Activated B cell treated with CpG ODN at 0.5 μM for 24 hours (primary cell): ENCODE measurements around the gene CHN1. TPM values are rescaled to one million over a fixed set of nuclear protein-coding genes. Genes with fewer than 3 reads are reported as not detected.

Experiments used
- ATAC-seq: fragments of 200-7000 bp; cut with Tn5 transposase; one replicate; pipeline ENCODE4 v1.10.0; 2021; ENCODE audit warnings: low read depth, mild to moderate bottlenecking, moderate library complexity
- CTCF ChIA-PET: fragments of 350-600 bp; sonication (Branson Sonifier 250); formaldehyde crosslinking; loops from one replicate; lab custom pipeline; 2021; ENCODE audit warnings: antibody characterized with exemption; lab: Charles Lee
- POLR2A ChIA-PET: fragments of 350-600 bp; sonication (Branson Sonifier 250); formaldehyde crosslinking; loops from one replicate; lab custom pipeline; 2021; ENCODE audit warnings: antibody characterized with exemption; lab: Charles Lee
- DNase-seq: peaks from one replicate; pipeline ENCODE4 v3.0.0; 2022
- H3K27ac Mint-ChIP-seq: one replicate; pipeline ENCODE4 v1.8.0; 2020; ENCODE audit warnings: mixed read lengths
- H3K27me3 Mint-ChIP-seq: one replicate; pipeline ENCODE4 v1.8.0; 2021; ENCODE audit warnings: mixed read lengths
- H3K36me3 Mint-ChIP-seq: one replicate; pipeline ENCODE4 v1.8.0; 2021; ENCODE audit warnings: low read depth, mixed read lengths
- H3K4me1 Mint-ChIP-seq: one replicate; pipeline ENCODE4 v1.8.0; 2021; ENCODE audit warnings: mixed read lengths
- H3K4me3 Mint-ChIP-seq: one replicate; pipeline ENCODE4 v1.8.0; 2020; ENCODE audit warnings: mild to moderate bottlenecking, mixed read lengths
- H3K9me3 Mint-ChIP-seq: one replicate; pipeline ENCODE4 v1.8.0; 2020; ENCODE audit warnings: mixed read lengths
- intact Hi-C: fragments of 100-400 bp; cut with micrococcal nuclease; formaldehyde crosslinking; loops from one replicate; pipeline ENCODE4 v1.15.1; 2024
- total RNA-seq: library from RNA; stranded (reverse); gene quantifications from 2 replicates; pipeline ENCODE4 v1.2.3, GENCODE V29; 2022
- TF ChIP-seq, protein P1 (sequence below): fragments of 200-600 bp; IDR thresholded peaks from one replicate; pipeline ENCODE4 v1.8.0; 2022; ENCODE audit warnings: antibody characterized with exemption, mild to moderate bottlenecking

CHN1 gene
- total RNA-seq, 1 donor from 2014 or later, result 0.80 TPM

DNA sequence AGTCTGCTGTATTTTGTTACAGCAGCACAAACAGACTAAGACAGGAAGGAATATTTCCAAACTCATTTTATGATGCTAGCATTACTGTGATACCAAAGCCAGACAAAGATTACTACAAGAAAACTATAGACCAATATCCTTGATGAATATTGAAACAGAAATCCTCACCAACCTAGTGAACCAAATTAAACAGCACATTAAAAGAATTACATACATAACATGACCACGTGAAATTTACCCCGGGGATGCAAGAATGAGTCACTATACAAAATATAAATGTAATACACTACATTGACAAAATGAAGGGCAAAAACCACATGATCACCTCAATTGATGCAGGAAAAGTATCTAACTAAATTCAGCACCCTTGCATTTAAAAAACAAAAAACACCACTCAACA is 112.6 kb downstream of the CHN1 start:
- POLR2A ChIA-PET, result no interaction called here
- H3K27ac Mint-ChIP-seq, result no peak overlapping the region
- TF ChIP-seq, protein P1, sequence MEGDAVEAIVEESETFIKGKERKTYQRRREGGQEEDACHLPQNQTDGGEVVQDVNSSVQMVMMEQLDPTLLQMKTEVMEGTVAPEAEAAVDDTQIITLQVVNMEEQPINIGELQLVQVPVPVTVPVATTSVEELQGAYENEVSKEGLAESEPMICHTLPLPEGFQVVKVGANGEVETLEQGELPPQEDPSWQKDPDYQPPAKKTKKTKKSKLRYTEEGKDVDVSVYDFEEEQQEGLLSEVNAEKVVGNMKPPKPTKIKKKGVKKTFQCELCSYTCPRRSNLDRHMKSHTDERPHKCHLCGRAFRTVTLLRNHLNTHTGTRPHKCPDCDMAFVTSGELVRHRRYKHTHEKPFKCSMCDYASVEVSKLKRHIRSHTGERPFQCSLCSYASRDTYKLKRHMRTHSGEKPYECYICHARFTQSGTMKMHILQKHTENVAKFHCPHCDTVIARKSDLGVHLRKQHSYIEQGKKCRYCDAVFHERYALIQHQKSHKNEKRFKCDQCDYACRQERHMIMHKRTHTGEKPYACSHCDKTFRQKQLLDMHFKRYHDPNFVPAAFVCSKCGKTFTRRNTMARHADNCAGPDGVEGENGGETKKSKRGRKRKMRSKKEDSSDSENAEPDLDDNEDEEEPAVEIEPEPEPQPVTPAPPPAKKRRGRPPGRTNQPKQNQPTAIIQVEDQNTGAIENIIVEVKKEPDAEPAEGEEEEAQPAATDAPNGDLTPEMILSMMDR, result no peak
- H3K9me3 Mint-ChIP-seq, result no peaks in the 10 kb centered on the region
- CTCF ChIA-PET, result no interaction called here
- H3K4me3 Mint-ChIP-seq, result no peak overlapping the region
- H3K36me3 Mint-ChIP-seq, result no peaks in the 10 kb centered on the region
- intact Hi-C loops, result no loop called here
- H3K4me1 Mint-ChIP-seq, result no peaks in the 10 kb centered on the region
- no peaks in the 10 kb centered on the region for H3K27me3 Mint-ChIP-seq
- ATAC-seq (no peak), DNase-seq (no peak)

DNA sequence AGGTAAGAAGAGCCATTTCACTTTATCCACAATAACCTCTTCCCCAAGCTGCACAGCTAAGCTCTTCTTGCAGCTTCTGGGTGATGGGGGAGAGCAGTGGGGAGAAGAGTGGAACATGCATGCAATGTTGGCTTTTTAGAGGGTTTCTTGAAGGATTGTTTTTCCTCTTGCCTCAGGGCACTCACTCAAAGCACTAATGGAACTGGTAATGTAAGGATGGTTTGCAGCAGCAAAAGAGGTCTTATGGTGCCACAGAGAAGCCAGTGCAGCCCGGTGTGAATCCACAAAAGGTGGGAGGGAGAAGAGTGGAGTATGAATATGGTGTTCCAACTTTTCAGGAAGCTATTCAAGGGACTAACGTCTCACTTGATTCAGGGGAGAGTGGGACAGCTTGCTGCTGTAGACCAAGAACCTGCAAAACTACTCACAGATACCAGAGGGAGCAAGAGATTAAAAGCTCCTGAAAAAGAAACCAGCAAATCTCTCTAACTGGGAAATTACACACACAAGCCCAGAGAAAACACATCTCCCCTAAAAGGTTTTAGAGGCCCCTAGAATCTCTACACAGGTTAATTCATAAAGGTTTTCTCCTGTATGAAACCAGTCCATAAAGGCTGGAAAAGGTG is 116.4 kb downstream of the CHN1 start:
- H3K36me3 Mint-ChIP-seq, result no peaks in the 10 kb centered on the region
- intact Hi-C loops, result no loop called here
- ChIA-PET POLR2A (no interaction called here), CTCF (interaction anchor here (0.7 kb wide), 1 partner anchor 108 kb away, joined by 3 read pairs; no protein-coding TSS in a partner anchor)
- ATAC-seq, result no peak
- no peak overlapping the region for H3K27ac Mint-ChIP-seq
- no peaks in the 10 kb centered on the region for H3K27me3 Mint-ChIP-seq
- DNase-seq, result no peak
- TF ChIP-seq, protein P1, result no peak
- H3K9me3 Mint-ChIP-seq, result no peaks in the 10 kb centered on the region
- no peak overlapping the region for H3K4me3 Mint-ChIP-seq
- no peaks in the 10 kb centered on the region for H3K4me1 Mint-ChIP-seq

DNA sequence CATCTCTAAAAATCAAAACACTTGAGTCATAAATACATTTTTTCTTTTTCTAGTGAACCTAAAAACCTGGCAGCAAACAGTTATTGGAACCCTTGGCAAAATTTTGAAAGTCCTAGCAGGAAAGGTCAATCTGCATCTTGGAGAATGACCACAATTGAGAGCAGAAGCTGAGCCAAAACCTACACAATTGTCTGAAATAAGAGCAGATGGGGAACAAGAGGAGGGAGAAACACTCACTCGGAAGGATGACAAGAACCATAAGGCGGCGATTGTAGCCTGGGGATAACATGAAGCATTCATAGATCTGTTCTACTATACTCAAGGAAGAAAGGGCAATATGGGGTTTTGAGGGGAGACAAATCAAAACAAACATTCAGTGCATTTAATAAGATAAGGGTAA is 117.0 kb downstream of the CHN1 start:
- Mint-ChIP-seq H3K9me3 (no peaks in the 10 kb centered on the region), H3K4me3 (no peak overlapping the region), H3K4me1 (no peaks in the 10 kb centered on the region), H3K36me3 (no peaks in the 10 kb centered on the region), H3K27ac (no peak overlapping the region), H3K27me3 (no peaks in the 10 kb centered on the region)
- ATAC-seq, result no peak
- ChIA-PET CTCF (no interaction called here), POLR2A (no interaction called here)
- TF ChIP-seq, protein P1, result no peak
- no peak for DNase-seq
- intact Hi-C loops, result no loop called here

DNA sequence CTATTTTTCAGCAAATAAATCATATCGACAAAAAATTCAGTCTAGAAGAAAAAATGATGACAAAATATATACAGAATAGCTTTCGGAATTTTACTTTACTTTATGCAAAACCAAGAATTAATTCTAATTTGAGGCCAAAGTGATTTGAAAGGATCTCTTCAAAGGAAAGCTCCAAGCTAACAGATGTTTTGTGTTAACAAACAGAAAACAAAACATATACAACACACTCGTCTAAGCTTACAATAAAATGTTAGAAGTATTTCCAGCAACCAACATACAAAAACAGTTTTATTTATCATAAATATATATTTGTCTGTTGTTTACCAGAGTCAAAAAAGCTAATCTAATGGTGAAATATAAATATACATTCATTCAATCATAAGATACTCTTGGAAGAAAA is 122.8 kb downstream of the CHN1 start:
- Mint-ChIP-seq H3K27me3 (no peaks in the 10 kb centered on the region), H3K27ac (no peak overlapping the region), H3K9me3 (no peaks in the 10 kb centered on the region), H3K4me3 (no peak overlapping the region), H3K36me3 (no peaks in the 10 kb centered on the region), H3K4me1 (no peaks in the 10 kb centered on the region)
- DNase-seq (no peak), ATAC-seq (no peak)
- TF ChIP-seq, protein P1, result no peak
- POLR2A ChIA-PET, result interaction anchor here (0.6 kb wide), 1 partner anchor 42 kb away, joined by 3 read pairs; no protein-coding TSS in a partner anchor
- CTCF ChIA-PET, result no interaction called here
- intact Hi-C loops, result no loop called here

DNA sequence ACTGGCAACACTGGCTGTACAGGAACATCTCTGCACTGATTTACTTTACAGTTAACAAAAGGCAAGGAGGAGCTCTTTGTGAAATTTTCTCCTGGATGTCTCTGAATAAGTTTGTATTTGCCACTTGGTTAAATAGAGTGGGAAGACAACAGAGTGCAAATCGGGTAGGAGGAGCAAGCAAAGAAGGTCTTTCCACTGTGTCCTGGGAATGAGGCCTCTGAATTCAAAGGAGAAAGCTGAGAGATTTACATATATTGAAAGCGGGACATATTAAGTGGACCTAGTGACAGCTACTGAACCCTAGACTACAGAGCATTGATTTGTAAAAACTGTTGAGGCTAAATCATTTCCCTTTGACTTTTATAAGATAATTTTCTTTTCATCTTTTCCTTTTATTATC is 123.5 kb downstream of the CHN1 start:
- TF ChIP-seq, protein P1, result no peak
- H3K27me3 Mint-ChIP-seq, result no peaks in the 10 kb centered on the region
- intact Hi-C loops, result no loop called here
- no peak for DNase-seq
- no peak overlapping the region for H3K27ac Mint-ChIP-seq
- H3K4me3 Mint-ChIP-seq, result no peak overlapping the region
- no peak for ATAC-seq
- ChIA-PET POLR2A (no interaction called here), CTCF (no interaction called here)
- no peaks in the 10 kb centered on the region for H3K36me3 Mint-ChIP-seq
- H3K9me3 Mint-ChIP-seq, result no peaks in the 10 kb centered on the region
- no peaks in the 10 kb centered on the region for H3K4me1 Mint-ChIP-seq
